SK-N-SH treated with all-trans-retinoic acid at 6 μM for 48 hours (cell line): ENCODE measurements around the gene NSUN6.

Source experiments
- ARNTL ChIP-seq: fragments of 450-650 bp; formaldehyde crosslinking; IDR thresholded peaks from 2 replicates; pipeline ENCODE4 v1.5.0; 2020; ENCODE audit warnings: low read depth, mild to moderate bottlenecking, moderate library complexity, borderline replicate concordance
- ISL1 ChIP-seq: fragments of 250-450 bp; sonication (Bioruptor Pico); IDR thresholded peaks from 2 replicates; pipeline ENCODE4 v2.1.2; 2022; ENCODE audit warnings: mild to moderate bottlenecking, moderate library complexity
- RARB ChIP-seq: fragments of 250-450 bp; sonication (Bioruptor Pico); IDR thresholded peaks from 2 replicates; pipeline ENCODE4 v1.8.0; 2021; ENCODE audit warnings: mild to moderate bottlenecking, moderate library complexity
- ZC3H10 ChIP-seq: fragments of 250-450 bp; sonication (Bioruptor Pico); IDR thresholded peaks from 2 replicates; pipeline ENCODE4 v1.5.1; 2021; ENCODE audit warnings: mild to moderate bottlenecking, moderate library complexity
- ZFP3 ChIP-seq: fragments of 250-450 bp; sonication (Bioruptor Pico); IDR thresholded peaks from 2 replicates; pipeline ENCODE4 v1.5.0; 2020; ENCODE audit warnings: mild to moderate bottlenecking, moderate library complexity
- ZFP30 ChIP-seq: fragments of 450-650 bp; formaldehyde crosslinking; IDR thresholded peaks from 2 replicates; pipeline ENCODE4 v1.5.0; 2022; ENCODE audit warnings: mild to moderate bottlenecking, moderate library complexity
- TF ChIP-seq, protein P1 (sequence below): fragments of 250-450 bp; sonication (Bioruptor Pico); IDR thresholded peaks from 2 replicates; pipeline ENCODE4 v1.8.0; 2020; ENCODE audit warnings: mild to moderate bottlenecking, moderate library complexity, borderline replicate concordance
- TF ChIP-seq, protein P2 (sequence below): fragments of 250-450 bp; sonication (Bioruptor Pico); IDR thresholded peaks from 2 replicates; pipeline ENCODE4 v1.5.1; 2021; ENCODE audit warnings: mild to moderate bottlenecking, moderate library complexity
- TF ChIP-seq, protein P3 (sequence below): fragments of 250-450 bp; sonication (Bioruptor Pico); IDR thresholded peaks from 2 replicates; pipeline ENCODE4 v1.5.0; 2020; ENCODE audit warnings: mild to moderate bottlenecking, moderate library complexity
- TF ChIP-seq, protein P4 (sequence below): fragments of 250-450 bp; sonication (Bioruptor Pico); IDR thresholded peaks from 2 replicates; pipeline ENCODE4 v1.8.0; 2021; ENCODE audit warnings: low read depth, mild to moderate bottlenecking, moderate library complexity, borderline replicate concordance
- TF ChIP-seq, protein P5 (sequence below): fragments of 250-450 bp; sonication (Bioruptor Pico); IDR thresholded peaks from 2 replicates; pipeline ENCODE4 v1.5.1; 2020; ENCODE audit warnings: low read depth, mild to moderate bottlenecking, moderate library complexity

DNA sequence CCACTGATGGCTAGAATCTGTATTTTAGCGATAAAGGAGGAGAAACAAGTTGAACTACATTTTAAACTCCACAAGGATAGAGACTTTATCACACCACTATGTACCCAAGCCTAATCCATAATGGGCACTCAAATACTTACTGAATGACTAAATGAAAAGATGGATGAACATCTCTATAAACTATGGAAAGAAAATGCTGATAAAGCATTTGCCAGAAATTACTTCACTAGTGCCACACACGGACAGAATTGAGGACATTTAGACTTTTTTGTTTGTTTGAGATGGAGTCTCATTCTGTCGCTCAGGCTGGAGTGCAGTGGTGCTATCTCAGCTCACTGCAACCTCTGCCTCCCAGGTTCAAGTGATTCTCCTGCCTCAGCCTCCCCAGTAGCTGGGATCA is 1.7 kb upstream of the NSUN6 start:
- TF ChIP-seq RARB (CRISPR knock-in tag) = no peak
- TF ChIP-seq, protein P1, sequence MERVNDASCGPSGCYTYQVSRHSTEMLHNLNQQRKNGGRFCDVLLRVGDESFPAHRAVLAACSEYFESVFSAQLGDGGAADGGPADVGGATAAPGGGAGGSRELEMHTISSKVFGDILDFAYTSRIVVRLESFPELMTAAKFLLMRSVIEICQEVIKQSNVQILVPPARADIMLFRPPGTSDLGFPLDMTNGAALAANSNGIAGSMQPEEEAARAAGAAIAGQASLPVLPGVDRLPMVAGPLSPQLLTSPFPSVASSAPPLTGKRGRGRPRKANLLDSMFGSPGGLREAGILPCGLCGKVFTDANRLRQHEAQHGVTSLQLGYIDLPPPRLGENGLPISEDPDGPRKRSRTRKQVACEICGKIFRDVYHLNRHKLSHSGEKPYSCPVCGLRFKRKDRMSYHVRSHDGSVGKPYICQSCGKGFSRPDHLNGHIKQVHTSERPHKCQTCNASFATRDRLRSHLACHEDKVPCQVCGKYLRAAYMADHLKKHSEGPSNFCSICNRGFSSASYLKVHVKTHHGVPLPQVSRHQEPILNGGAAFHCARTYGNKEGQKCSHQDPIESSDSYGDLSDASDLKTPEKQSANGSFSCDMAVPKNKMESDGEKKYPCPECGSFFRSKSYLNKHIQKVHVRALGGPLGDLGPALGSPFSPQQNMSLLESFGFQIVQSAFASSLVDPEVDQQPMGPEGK = no peak
- no peak for TF ChIP-seq ZC3H10 (CRISPR knock-in tag)
- TF ChIP-seq, protein P2, sequence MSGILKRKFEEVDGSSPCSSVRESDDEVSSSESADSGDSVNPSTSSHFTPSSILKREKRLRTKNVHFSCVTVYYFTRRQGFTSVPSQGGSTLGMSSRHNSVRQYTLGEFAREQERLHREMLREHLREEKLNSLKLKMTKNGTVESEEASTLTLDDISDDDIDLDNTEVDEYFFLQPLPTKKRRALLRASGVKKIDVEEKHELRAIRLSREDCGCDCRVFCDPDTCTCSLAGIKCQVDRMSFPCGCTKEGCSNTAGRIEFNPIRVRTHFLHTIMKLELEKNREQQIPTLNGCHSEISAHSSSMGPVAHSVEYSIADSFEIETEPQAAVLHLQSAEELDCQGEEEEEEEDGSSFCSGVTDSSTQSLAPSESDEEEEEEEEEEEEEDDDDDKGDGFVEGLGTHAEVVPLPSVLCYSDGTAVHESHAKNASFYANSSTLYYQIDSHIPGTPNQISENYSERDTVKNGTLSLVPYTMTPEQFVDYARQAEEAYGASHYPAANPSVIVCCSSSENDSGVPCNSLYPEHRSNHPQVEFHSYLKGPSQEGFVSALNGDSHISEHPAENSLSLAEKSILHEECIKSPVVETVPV (CRISPR knock-in tag) = no peak
- no peak for TF ChIP-seq ZFP30 (CRISPR knock-in tag)
- TF ChIP-seq ZFP3 (CRISPR knock-in tag) = no peak
- no peak for TF ChIP-seq ARNTL
- TF ChIP-seq, protein P3, sequence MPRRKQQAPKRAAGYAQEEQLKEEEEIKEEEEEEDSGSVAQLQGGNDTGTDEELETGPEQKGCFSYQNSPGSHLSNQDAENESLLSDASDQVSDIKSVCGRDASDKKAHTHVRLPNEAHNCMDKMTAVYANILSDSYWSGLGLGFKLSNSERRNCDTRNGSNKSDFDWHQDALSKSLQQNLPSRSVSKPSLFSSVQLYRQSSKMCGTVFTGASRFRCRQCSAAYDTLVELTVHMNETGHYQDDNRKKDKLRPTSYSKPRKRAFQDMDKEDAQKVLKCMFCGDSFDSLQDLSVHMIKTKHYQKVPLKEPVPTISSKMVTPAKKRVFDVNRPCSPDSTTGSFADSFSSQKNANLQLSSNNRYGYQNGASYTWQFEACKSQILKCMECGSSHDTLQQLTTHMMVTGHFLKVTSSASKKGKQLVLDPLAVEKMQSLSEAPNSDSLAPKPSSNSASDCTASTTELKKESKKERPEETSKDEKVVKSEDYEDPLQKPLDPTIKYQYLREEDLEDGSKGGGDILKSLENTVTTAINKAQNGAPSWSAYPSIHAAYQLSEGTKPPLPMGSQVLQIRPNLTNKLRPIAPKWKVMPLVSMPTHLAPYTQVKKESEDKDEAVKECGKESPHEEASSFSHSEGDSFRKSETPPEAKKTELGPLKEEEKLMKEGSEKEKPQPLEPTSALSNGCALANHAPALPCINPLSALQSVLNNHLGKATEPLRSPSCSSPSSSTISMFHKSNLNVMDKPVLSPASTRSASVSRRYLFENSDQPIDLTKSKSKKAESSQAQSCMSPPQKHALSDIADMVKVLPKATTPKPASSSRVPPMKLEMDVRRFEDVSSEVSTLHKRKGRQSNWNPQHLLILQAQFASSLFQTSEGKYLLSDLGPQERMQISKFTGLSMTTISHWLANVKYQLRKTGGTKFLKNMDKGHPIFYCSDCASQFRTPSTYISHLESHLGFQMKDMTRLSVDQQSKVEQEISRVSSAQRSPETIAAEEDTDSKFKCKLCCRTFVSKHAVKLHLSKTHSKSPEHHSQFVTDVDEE = no peak
- TF ChIP-seq, protein P4, sequence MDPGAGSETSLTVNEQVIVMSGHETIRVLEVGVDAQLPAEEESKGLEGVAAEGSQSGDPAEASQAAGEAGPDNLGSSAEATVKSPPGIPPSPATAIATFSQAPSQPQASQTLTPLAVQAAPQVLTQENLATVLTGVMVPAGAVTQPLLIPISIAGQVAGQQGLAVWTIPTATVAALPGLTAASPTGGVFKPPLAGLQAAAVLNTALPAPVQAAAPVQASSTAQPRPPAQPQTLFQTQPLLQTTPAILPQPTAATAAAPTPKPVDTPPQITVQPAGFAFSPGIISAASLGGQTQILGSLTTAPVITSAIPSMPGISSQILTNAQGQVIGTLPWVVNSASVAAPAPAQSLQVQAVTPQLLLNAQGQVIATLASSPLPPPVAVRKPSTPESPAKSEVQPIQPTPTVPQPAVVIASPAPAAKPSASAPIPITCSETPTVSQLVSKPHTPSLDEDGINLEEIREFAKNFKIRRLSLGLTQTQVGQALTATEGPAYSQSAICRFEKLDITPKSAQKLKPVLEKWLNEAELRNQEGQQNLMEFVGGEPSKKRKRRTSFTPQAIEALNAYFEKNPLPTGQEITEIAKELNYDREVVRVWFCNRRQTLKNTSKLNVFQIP (CRISPR knock-in tag) = no peak
- no peak for TF ChIP-seq ISL1 (CRISPR knock-in tag)
- TF ChIP-seq, protein P5, sequence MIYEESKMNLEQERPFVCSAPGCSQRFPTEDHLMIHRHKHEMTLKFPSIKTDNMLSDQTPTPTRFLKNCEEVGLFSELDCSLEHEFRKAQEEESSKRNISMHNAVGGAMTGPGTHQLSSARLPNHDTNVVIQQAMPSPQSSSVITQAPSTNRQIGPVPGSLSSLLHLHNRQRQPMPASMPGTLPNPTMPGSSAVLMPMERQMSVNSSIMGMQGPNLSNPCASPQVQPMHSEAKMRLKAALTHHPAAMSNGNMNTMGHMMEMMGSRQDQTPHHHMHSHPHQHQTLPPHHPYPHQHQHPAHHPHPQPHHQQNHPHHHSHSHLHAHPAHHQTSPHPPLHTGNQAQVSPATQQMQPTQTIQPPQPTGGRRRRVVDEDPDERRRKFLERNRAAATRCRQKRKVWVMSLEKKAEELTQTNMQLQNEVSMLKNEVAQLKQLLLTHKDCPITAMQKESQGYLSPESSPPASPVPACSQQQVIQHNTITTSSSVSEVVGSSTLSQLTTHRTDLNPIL = no peak
